ENCODE measurements around the gene PSG2.
"Not testable (repeated sequence)": the region's sequence is repeated elsewhere in the genome, so short reads cannot be mapped to it uniquely, and the experiment has no call there.

The PSG2 gene

GRCh38 chr19:43107401-43107800 is 24.9 kb upstream of the PSG2 start:
- not testable (repeated sequence) for H3K4me3 ChIP-seq (ENCODE audit: low read depth, low read length); H3K9ac ChIP-seq (ENCODE audit: low read depth, low read length); H3K4me1 ChIP-seq (ENCODE audit: control insufficient read depth, insufficient read depth, low read length); H3K27me3 ChIP-seq (ENCODE audit: control insufficient read depth, insufficient read depth, low read length); H3K36me3 ChIP-seq (ENCODE audit: control insufficient read depth, insufficient read depth, low read length); H3K9me3 ChIP-seq (ENCODE audit: control insufficient read depth, insufficient read depth, low read length)

GRCh38 chr19:43105496-43105895 is 23.0 kb upstream of the PSG2 start:
- no peak overlapping the region for H3K4me3 ChIP-seq (ENCODE audit: low read depth, low read length)
- H3K36me3 ChIP-seq (ENCODE audit: control insufficient read depth, insufficient read depth, low read length), result no peaks in the 10 kb centered on the region

GRCh38 chr19:43104215-43104850 is 21.8 kb upstream of the PSG2 start:
- not testable (repeated sequence) for H3K27me3 ChIP-seq (ENCODE audit: control insufficient read depth, insufficient read depth, low read length); H3K4me3 ChIP-seq (ENCODE audit: low read depth, low read length); H3K4me1 ChIP-seq (ENCODE audit: control insufficient read depth, insufficient read depth, low read length)

More at GRCh38 chr19:43105496-43105895, 23.0 kb upstream of the PSG2 start:
- H3K9me3 ChIP-seq (ENCODE audit: control insufficient read depth, insufficient read depth, low read length), result peaks cover 6% of the 10 kb centered on the region
- no peaks in the 10 kb centered on the region for H3K4me1 ChIP-seq (ENCODE audit: control insufficient read depth, insufficient read depth, low read length)
- H3K9ac ChIP-seq (ENCODE audit: low read depth, low read length), result no peak overlapping the region
- no peaks in the 10 kb centered on the region for H3K27me3 ChIP-seq (ENCODE audit: control insufficient read depth, insufficient read depth, low read length)

GRCh38 chr19:43101950-43102349 is 19.4 kb upstream of the PSG2 start:
- H3K36me3 ChIP-seq (ENCODE audit: control insufficient read depth, insufficient read depth, low read length), result no peaks in the 10 kb centered on the region
- H3K27me3 ChIP-seq (ENCODE audit: control insufficient read depth, insufficient read depth, low read length), result no peaks in the 10 kb centered on the region
- H3K4me3 ChIP-seq (ENCODE audit: low read depth, low read length), result no peak overlapping the region
- H3K4me1 ChIP-seq (ENCODE audit: control insufficient read depth, insufficient read depth, low read length), result no peaks in the 10 kb centered on the region
- peaks cover 6% of the 10 kb centered on the region for H3K9me3 ChIP-seq (ENCODE audit: control insufficient read depth, insufficient read depth, low read length)
- no peak overlapping the region for H3K9ac ChIP-seq (ENCODE audit: low read depth, low read length)

More at GRCh38 chr19:43104215-43104850, 21.8 kb upstream of the PSG2 start:
- H3K36me3 ChIP-seq (ENCODE audit: control insufficient read depth, insufficient read depth, low read length); H3K9ac ChIP-seq (ENCODE audit: low read depth, low read length); H3K9me3 ChIP-seq (ENCODE audit: control insufficient read depth, insufficient read depth, low read length): not testable (repeated sequence)

GRCh38 chr19:43098416-43098815 is 15.9 kb upstream of the PSG2 start:
- not testable (repeated sequence) for H3K9ac ChIP-seq (ENCODE audit: low read depth, low read length); H3K36me3 ChIP-seq (ENCODE audit: control insufficient read depth, insufficient read depth, low read length); H3K4me3 ChIP-seq (ENCODE audit: low read depth, low read length); H3K9me3 ChIP-seq (ENCODE audit: control insufficient read depth, insufficient read depth, low read length); H3K27me3 ChIP-seq (ENCODE audit: control insufficient read depth, insufficient read depth, low read length); H3K4me1 ChIP-seq (ENCODE audit: control insufficient read depth, insufficient read depth, low read length)

GRCh38 chr19:43087702-43088340 is 5.3 kb upstream of the PSG2 start:
- not testable (repeated sequence) for H3K36me3 ChIP-seq (ENCODE audit: control insufficient read depth, insufficient read depth, low read length); H3K9ac ChIP-seq (ENCODE audit: low read depth, low read length); H3K4me1 ChIP-seq (ENCODE audit: control insufficient read depth, insufficient read depth, low read length); H3K27me3 ChIP-seq (ENCODE audit: control insufficient read depth, insufficient read depth, low read length); H3K9me3 ChIP-seq (ENCODE audit: control insufficient read depth, insufficient read depth, low read length); H3K4me3 ChIP-seq (ENCODE audit: low read depth, low read length)

GRCh38 chr19:43085796-43086530 is 3.5 kb upstream of the PSG2 start:
- H3K27me3 ChIP-seq (ENCODE audit: control insufficient read depth, insufficient read depth, low read length); H3K4me3 ChIP-seq (ENCODE audit: low read depth, low read length); H3K4me1 ChIP-seq (ENCODE audit: control insufficient read depth, insufficient read depth, low read length); H3K9ac ChIP-seq (ENCODE audit: low read depth, low read length); H3K36me3 ChIP-seq (ENCODE audit: control insufficient read depth, insufficient read depth, low read length); H3K9me3 ChIP-seq (ENCODE audit: control insufficient read depth, insufficient read depth, low read length): not testable (repeated sequence)

- H3K9ac ChIP-seq (ENCODE audit: low read depth, low read length); H3K4me3 ChIP-seq (ENCODE audit: low read depth, low read length); H3K36me3 ChIP-seq (ENCODE audit: control insufficient read depth, insufficient read depth, low read length); H3K9me3 ChIP-seq (ENCODE audit: control insufficient read depth, insufficient read depth, low read length); H3K27me3 ChIP-seq (ENCODE audit: control insufficient read depth, insufficient read depth, low read length); H3K4me1 ChIP-seq (ENCODE audit: control insufficient read depth, insufficient read depth, low read length): not testable (repeated sequence)
These were observed 1.8 kb upstream of the PSG2 start for GRCh38 chr19:43084196-43084832.

- not testable (repeated sequence) for H3K4me3 ChIP-seq (ENCODE audit: low read depth, low read length); H3K36me3 ChIP-seq (ENCODE audit: control insufficient read depth, insufficient read depth, low read length); H3K9ac ChIP-seq (ENCODE audit: low read depth, low read length); H3K4me1 ChIP-seq (ENCODE audit: control insufficient read depth, insufficient read depth, low read length); H3K27me3 ChIP-seq (ENCODE audit: control insufficient read depth, insufficient read depth, low read length); H3K9me3 ChIP-seq (ENCODE audit: control insufficient read depth, insufficient read depth, low read length)
These were observed 1.2 kb upstream of the PSG2 start for GRCh38 chr19:43083721-43084120.

- H3K36me3 ChIP-seq (ENCODE audit: control insufficient read depth, insufficient read depth, low read length), result no peaks in the 10 kb centered on the region
- no peaks in the 10 kb centered on the region for H3K27me3 ChIP-seq (ENCODE audit: control insufficient read depth, insufficient read depth, low read length)
- H3K9ac ChIP-seq (ENCODE audit: low read depth, low read length), result no peak overlapping the region
- H3K9me3 ChIP-seq (ENCODE audit: control insufficient read depth, insufficient read depth, low read length), result no peaks in the 10 kb centered on the region
- no peak overlapping the region for H3K4me3 ChIP-seq (ENCODE audit: low read depth, low read length)
- H3K4me1 ChIP-seq (ENCODE audit: control insufficient read depth, insufficient read depth, low read length), result no peaks in the 10 kb centered on the region
These were observed 4.2 kb downstream of the PSG2 start for GRCh38 chr19:43078311-43078710.

- H3K4me3 ChIP-seq (ENCODE audit: low read depth, low read length); H3K9me3 ChIP-seq (ENCODE audit: control insufficient read depth, insufficient read depth, low read length); H3K36me3 ChIP-seq (ENCODE audit: control insufficient read depth, insufficient read depth, low read length); H3K4me1 ChIP-seq (ENCODE audit: control insufficient read depth, insufficient read depth, low read length); H3K27me3 ChIP-seq (ENCODE audit: control insufficient read depth, insufficient read depth, low read length); H3K9ac ChIP-seq (ENCODE audit: low read depth, low read length): not testable (repeated sequence)
These were observed 4.6 kb downstream of the PSG2 start for GRCh38 chr19:43077881-43078280.

- not testable (repeated sequence) for H3K9me3 ChIP-seq (ENCODE audit: control insufficient read depth, insufficient read depth, low read length); H3K27me3 ChIP-seq (ENCODE audit: control insufficient read depth, insufficient read depth, low read length); H3K9ac ChIP-seq (ENCODE audit: low read depth, low read length); H3K4me3 ChIP-seq (ENCODE audit: low read depth, low read length); H3K4me1 ChIP-seq (ENCODE audit: control insufficient read depth, insufficient read depth, low read length); H3K36me3 ChIP-seq (ENCODE audit: control insufficient read depth, insufficient read depth, low read length)
These were observed 20.1 kb downstream of the PSG2 start for GRCh38 chr19:43062418-43062817.

All from iPS-15b (cell line).